SK-N-SH (cell line): ENCODE measurements around the gene SLC6A20.

Experiments used
- MAX ChIP-seq: IDR thresholded peaks from 2 replicates; pipeline ENCODE4 v1.4.0; 2012; ENCODE audit warnings: low read depth
- RFX5 ChIP-seq: IDR thresholded peaks from 2 replicates; pipeline ENCODE4 v1.6.1; 2012; ENCODE audit warnings: mild to moderate bottlenecking, improper control_type of control experiment, low read length

GRCh38 chr3:45844616-45845015, 48.3 kb upstream of the SLC6A20 start:
- TF ChIP-seq RFX5 (no peak), MAX (no peak)
